MM.1S (cell line): Measurements from ENCODE around the gene EEF1E1.

ENCODE experiments used
- EZH2 ChIP-seq: fragments of 300-600 bp; sonication (generic); optimal IDR thresholded peaks from 2 replicates; pipeline ENCODE3; 2017; ENCODE audit warnings: low read depth, mild to moderate bottlenecking, antibody characterized with exemption, low read length, mixed read lengths
- TF ChIP-seq, protein P1 (sequence below): fragments of 300-600 bp; sonication (generic); IDR thresholded peaks from 2 replicates; pipeline ENCODE4 v1.5.1; 2016; ENCODE audit warnings: antibody characterized with exemption, low read length, mixed read lengths

DNA sequence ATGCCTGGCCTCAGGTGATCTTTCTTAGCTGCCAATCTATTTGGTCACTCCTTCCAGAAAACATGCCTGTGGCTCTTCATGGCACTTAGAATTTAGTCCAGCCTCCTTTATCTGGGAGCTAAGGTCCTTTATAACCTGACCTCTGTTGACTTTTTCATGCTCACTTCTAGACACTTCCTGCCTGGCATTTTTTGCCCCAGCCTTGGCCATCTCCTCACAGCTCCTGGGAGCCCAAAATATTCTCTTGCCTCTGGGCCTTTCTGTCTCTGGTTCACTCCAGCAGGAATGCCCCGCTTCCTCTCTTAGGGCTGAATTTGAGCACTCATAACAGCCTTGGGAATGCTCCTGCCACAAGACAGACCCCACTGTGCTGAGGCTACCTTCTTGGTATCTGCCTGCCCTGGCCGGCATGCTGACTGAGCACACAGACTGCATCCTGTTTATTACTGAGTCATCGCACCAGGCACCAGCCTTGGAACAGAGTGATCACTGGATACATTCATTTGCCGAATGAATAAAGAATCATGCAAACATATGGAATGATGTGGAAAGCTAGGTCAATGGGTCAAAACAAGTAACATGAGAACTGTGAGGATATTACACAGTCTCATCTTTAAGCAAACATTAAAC lies 5.8 kb upstream of the EEF1E1 start:
- TF ChIP-seq, protein P1, sequence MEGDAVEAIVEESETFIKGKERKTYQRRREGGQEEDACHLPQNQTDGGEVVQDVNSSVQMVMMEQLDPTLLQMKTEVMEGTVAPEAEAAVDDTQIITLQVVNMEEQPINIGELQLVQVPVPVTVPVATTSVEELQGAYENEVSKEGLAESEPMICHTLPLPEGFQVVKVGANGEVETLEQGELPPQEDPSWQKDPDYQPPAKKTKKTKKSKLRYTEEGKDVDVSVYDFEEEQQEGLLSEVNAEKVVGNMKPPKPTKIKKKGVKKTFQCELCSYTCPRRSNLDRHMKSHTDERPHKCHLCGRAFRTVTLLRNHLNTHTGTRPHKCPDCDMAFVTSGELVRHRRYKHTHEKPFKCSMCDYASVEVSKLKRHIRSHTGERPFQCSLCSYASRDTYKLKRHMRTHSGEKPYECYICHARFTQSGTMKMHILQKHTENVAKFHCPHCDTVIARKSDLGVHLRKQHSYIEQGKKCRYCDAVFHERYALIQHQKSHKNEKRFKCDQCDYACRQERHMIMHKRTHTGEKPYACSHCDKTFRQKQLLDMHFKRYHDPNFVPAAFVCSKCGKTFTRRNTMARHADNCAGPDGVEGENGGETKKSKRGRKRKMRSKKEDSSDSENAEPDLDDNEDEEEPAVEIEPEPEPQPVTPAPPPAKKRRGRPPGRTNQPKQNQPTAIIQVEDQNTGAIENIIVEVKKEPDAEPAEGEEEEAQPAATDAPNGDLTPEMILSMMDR = no peak
- no peak for TF ChIP-seq EZH2
